Activated T-cell treated with anti-CD3 and anti-CD28 coated beads, Interleukin-2, amount 50 U/mL, for 1 hour (primary cell): ENCODE results near the gene TDP2.
"Not testable (repeated sequence)": the region's sequence is repeated elsewhere in the genome, so short reads cannot be mapped to it uniquely, and the experiment has no call there.

Experiments used
- DNase-seq: peaks from one replicate; pipeline ENCODE4 v3.0.0-alpha.2; 2020

The TDP2 gene

GRCh38 chr6:24644377-24644776 lies 22.3 kb downstream of the TDP2 start:
- no peak for DNase-seq

DNA sequence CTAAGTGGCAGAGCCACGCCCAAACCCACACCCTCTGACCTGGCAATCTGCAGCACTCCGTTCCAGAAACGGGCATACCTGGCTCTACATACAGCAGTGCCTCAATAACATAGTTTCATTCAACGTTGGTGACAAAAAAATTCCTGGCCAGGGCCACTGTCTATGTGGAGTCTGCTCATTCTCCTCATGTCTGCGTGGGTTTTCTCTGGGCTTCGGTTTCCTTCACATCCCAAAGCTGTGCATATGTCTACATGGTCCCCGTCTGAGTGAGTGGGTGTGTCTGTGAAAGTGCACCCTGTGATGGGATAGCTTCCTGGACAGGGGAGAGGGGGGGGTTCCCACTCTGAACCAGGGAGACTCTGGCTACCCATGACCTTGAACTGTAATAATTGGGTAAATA lies 22.8 kb downstream of the TDP2 start:
- no peak for DNase-seq

- no peak for DNase-seq
These were observed 24.6 kb downstream of the TDP2 start for GRCh38 chr6:24642061-24642460.

DNA sequence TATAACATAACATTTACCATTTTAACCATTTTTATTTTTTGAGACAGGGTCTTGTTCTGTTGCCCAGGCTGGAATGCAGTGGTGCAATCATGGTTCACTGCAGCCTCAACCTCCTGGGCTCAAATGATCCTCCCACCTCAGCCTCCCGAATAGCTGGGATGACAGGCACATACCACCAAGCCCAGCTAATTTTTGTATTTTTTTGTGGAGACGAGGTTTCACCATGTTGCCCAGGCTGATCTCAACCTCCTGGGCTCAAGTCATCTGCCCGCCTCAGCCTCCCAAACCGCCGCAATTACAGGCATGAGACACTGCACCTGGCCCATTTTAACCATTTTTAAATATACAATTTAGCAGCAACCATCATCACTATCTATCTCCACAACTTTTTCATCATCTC lies 26.1 kb downstream of the TDP2 start:
- DNase-seq, result not testable (repeated sequence)

DNA sequence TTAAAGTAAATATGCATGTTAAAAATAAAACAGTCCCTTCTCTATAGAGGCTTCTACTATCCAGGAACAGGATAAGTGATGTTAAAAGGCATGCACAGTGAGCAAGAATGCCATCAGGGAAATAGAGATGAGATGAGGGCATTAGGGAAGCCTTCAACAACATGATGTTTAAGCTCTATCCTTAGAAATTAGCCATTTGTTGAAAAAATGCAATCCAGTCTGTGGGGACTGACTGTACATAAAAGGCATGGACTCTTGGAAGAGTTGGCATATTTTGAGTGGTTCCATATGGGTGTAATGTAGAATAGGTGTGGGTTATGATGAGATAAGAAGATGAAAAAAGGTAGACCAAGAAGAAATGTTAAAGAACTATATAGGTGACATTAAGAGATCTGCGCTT lies 26.5 kb downstream of the TDP2 start:
- DNase-seq, result no peak

DNA sequence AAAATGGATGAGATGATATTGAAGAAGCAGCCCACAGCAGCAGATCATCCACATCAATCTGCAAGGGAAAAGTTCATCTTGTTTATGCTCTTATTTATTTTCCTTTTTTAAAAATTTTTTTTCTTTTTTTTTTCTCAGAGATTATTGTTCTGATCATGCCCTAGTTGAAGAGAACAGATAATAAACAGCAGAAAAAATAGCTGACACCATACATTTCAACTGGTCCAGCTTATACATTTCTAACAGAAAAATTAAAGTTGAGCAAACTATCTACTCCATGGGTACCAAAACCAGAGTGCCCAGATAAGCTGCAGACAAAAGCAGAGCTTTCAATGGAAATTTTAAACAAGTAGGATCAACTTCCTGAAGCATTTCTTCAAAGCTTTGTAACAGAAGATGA lies 30.0 kb downstream of the TDP2 start:
- no peak for DNase-seq

DNA sequence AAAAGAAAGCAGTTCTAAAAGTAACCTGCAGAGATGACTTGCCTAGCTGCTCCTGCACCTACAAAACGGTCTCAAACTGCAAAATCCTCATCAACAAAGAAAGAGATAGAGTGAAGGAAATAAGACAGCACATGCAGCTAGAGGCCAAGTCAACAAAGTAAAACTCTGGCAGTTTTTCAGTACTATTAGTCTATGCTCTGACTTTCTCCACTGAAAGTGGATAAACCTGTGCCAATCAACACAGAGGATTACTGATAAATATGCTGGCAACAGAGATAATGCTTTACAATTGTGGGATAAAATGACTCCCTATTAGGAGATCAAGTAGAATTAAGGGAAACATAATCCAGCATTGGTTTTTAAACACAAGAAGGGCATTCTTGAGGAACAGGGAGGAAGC lies 34.1 kb downstream of the TDP2 start:
- no peak for DNase-seq

DNA sequence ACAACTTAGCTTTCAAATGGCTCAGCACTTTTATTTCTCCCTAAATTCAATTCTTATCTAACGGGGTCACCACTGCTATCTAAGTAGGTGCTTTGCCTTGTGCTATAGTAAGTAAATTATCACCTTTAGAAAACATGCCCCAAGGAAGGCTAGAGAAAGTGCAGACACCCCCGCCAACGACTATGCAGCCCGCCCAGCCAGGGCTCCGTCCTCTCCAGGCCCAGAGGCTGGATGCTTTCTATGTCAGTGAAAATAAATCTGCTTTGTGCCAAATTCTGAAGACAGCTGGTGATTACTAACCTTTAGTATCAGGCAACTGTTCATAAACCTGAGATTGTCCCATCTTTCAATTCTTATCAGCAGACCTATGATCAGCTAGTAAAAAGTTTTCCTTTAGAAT lies 35.0 kb downstream of the TDP2 start:
- no peak for DNase-seq

GRCh38 chr6:24630856-24631505 lies 35.7 kb downstream of the TDP2 start:
- DNase-seq, result no peak

DNA sequence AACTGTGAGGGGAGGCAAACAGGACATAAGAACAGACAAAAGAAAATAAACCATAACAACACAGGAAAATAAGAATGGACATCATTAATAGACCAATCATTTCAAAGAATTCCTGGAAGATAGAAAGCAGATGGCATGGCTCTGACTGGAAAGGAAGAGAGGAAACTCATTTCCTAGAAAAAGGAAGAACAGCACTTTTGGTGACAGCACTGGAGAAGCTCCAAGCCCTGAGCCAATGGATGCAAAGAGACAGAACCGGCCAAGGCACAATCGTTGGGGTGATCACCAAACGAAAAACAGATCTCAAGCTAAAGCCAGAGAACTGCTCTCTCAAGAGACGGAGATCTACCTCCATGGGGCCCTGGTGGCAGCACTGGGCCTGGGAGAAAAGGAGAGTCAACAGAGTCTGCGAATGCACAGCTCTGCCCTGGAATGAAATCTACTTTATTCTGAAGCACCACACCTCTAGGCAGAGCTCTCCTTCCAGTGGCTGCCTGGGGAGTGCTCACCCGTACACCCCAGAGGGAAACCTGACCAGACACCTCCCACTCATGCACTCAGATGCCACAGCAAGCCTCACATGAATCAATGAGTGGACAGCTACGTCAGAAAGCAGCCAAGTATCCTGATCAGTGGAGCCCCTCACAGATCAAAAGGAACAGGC lies 44.9 kb downstream of the TDP2 start:
- no peak for DNase-seq

DNA sequence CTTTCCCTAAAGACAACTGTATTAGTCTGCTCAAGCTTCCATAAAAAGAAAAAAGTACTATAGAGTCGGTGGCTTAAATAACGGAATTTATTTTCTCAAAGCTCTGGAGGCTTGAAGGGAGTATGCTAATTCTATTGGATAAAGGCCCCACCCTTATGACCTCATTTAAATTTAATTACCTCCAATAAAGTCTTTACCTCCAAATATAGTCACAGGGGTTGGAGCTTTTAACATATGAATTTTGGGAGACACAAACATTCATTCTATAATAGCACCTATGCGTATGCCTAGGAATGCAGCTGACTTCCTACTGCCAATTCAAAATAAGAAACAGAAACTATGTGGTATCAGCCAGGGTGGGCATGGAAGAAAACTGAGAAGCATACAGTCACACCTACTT lies 46.1 kb downstream of the TDP2 start:
- no peak for DNase-seq

DNA sequence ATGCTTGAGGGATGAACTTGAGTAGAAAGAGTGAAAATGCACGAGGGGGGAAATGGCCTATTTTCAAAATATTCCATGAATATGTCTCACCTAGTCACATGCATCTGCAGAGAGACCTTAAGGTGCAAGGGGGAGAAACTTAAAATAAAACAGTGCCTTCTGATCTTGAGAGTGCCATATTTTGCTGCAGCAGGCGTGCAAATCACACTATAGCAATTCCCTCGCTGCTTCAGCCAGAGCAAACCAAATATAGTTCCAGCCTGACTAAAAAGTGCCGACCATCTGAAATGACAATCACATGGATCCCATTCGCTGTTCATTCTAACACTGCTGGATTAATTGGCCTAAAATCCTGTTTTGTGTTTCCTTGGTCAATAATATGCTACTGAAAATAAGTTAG lies 47.0 kb downstream of the TDP2 start:
- DNase-seq, result no peak

GRCh38 chr6:24614648-24615047 lies 52.1 kb downstream of the TDP2 start:
- DNase-seq, result no peak

DNA sequence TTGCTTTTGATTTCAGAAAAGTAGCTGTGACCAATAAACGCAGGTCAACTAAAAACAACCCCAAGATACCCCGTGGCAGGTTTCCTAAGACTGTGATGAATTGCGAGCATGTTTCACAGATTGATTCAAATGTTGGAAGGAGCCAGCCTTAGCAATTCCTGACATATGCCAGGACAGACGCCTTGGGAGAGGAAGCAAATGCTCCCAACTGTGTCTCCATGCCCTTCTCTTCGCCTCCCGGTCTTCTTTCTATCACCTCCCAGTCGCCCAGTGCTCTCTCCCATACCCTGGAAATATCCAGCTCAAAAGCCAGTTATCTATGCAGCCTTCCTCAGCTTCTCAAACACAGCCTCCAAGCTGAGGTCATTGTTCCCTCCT lies 52.7 kb downstream of the TDP2 start:
- DNase-seq, result no peak

DNA sequence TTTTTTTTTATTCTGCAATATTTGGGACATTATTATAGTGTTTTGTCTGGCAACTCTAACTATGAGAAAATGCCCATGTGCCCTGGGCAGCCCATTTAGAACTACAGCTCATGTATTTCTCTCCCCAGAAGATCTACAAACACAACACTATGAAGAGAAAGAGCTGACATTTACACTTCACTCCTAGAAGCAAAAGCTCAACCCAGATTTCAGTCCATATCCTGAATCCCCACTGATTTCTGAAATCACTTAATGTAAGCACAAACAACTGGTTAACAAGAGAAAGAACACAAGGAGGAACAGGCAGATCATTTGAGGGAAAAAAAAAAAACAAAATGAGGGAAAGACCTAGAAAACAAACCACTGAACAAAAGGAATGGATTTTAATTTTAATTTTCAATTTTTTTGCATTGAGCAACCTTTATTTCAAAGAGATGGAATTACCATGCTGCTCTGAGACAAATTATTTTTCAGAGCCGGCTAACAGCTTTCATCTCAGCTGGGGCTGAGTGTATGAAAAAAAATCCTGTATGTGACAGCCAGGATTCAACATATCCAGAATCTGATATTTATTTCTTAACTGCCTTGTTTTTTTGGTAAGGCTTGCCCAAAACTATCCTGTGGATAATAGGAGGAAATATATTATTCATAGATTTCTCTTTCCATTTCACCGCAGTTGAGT lies 53.2 kb downstream of the TDP2 start:
- no peak for DNase-seq

- no peak for DNase-seq
These were observed 56.0 kb downstream of the TDP2 start for GRCh38 chr6:24610672-24611071.

GRCh38 chr6:24607310-24608105 lies 59.2 kb downstream of the TDP2 start:
- DNase-seq, result no peak

- no peak for DNase-seq
These were observed 60.3 kb downstream of the TDP2 start for GRCh38 chr6:24606200-24606930.

- no peak for DNase-seq
These were observed 63.5 kb downstream of the TDP2 start for GRCh38 chr6:24603241-24603640.

DNA sequence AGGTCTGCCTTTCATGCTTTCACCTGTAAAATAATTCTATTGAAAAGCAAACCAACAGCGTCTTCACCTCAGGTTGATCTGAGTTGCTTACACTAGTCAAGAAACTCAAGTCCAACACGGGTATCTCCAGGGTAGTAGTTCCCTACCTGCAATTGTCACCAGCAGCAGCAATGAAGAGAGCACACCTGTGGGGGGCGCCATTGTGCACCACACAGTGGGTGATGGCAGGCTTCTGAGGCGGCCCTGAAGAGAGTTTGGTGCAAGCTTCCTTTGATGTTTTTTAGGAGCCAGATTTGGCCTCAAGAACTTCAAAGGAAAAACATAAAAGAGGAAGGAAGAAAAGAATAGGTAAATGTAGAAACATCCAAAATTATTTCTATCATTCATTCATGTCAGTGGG lies 65.8 kb downstream of the TDP2 start:
- DNase-seq, result no peak
